Chondrocyte (in vitro differentiated cells): Measurements from ENCODE around the gene WDFY1. TPM values are rescaled to one million over a fixed set of nuclear protein-coding genes. Genes with fewer than 3 reads are reported as not detected.

ENCODE experiments used
- DNase-seq: peaks from one replicate; pipeline ENCODE4 v3.0.0; 2021; ENCODE audit warnings: mixed read lengths, low spot score
- H3K27ac Mint-ChIP-seq: one replicate; pipeline ENCODE4 v1.8.0; 2021; ENCODE audit warnings: mild to moderate bottlenecking, moderate library complexity, mixed read lengths; ENCODE audit not compliant: unreplicated experiment
- H3K27me3 Mint-ChIP-seq: 2 replicates; pipeline ENCODE4 v1.8.0; 2021; ENCODE audit warnings: low read depth, mixed read lengths
- H3K36me3 Mint-ChIP-seq: 2 replicates; pipeline ENCODE4 v1.8.0; 2021; ENCODE audit warnings: low read depth, mixed read lengths
- H3K4me1 Mint-ChIP-seq: 2 replicates; pipeline ENCODE4 v1.8.0; 2021; ENCODE audit warnings: low read depth, mild to moderate bottlenecking, mixed read lengths
- H3K4me3 Mint-ChIP-seq: one replicate; pipeline ENCODE4 v1.8.0; 2021; ENCODE audit warnings: mild to moderate bottlenecking, moderate library complexity, mixed read lengths; ENCODE audit not compliant: unreplicated experiment
- H3K9me3 Mint-ChIP-seq: 2 replicates; pipeline ENCODE4 v1.8.0; 2021; ENCODE audit warnings: low read depth, mixed read lengths
- CTCF ChIP-seq: fragments of 200-600 bp; sonication (generic); IDR thresholded peaks from 2 replicates; pipeline ENCODE4 v1.5.0; 2021; ENCODE audit warnings: antibody characterized with exemption, mild to moderate bottlenecking, moderate library complexity
- total RNA-seq: library from RNA; stranded (reverse); gene quantifications from 3 replicates; pipeline ENCODE4 v1.2.1, GENCODE V29; 2021

WDFY1 gene
- total RNA-seq, 1 donor from 2014 or later, result 61.3 TPM

- H3K27ac Mint-ChIP-seq, result no peak overlapping the region
- no peak for TF ChIP-seq CTCF
- no peak overlapping the region for H3K4me3 Mint-ChIP-seq
Measured at GRCh38 chr2:223894968-223895367, 50.2 kb downstream of the WDFY1 start.

GRCh38 chr2:223894009-223894408, 51.1 kb downstream of the WDFY1 start:
- Mint-ChIP-seq H3K9me3 (no peaks in the 10 kb centered on the region), H3K4me1 (peaks cover 3% of the 10 kb centered on the region), H3K36me3 (peaks cover 32% of the 10 kb centered on the region), H3K4me3 (no peak overlapping the region), H3K27ac (no peak overlapping the region), H3K27me3 (no peaks in the 10 kb centered on the region)
- no peak for TF ChIP-seq CTCF
- no peak for DNase-seq

More at GRCh38 chr2:223894968-223895367, 50.2 kb downstream of the WDFY1 start:
- Mint-ChIP-seq H3K9me3 (no peaks in the 10 kb centered on the region), H3K4me1 (peaks cover 3% of the 10 kb centered on the region), H3K36me3 (peaks cover 28% of the 10 kb centered on the region), H3K27me3 (no peaks in the 10 kb centered on the region)
- DNase-seq, result no peak

- Mint-ChIP-seq H3K36me3 (peaks cover 24% of the 10 kb centered on the region), H3K4me1 (peaks cover 11% of the 10 kb centered on the region), H3K4me3 (no peak overlapping the region)
Measured at GRCh38 chr2:223890721-223891120, 54.4 kb downstream of the WDFY1 start.

GRCh38 chr2:223889229-223889628, 55.9 kb downstream of the WDFY1 start:
- TF ChIP-seq CTCF, result no peak
- H3K27ac Mint-ChIP-seq, result peak overlapping the region; percentile 32
- peaks cover 29% of the 10 kb centered on the region for H3K36me3 Mint-ChIP-seq
- H3K4me3 Mint-ChIP-seq, result no peak overlapping the region
- no peaks in the 10 kb centered on the region for H3K27me3 Mint-ChIP-seq
- peaks cover 11% of the 10 kb centered on the region for H3K4me1 Mint-ChIP-seq
- no peak for DNase-seq
- no peaks in the 10 kb centered on the region for H3K9me3 Mint-ChIP-seq

More at GRCh38 chr2:223890721-223891120, 54.4 kb downstream of the WDFY1 start:
- H3K9me3 Mint-ChIP-seq, result no peaks in the 10 kb centered on the region
- no peak overlapping the region for H3K27ac Mint-ChIP-seq
- H3K27me3 Mint-ChIP-seq, result no peaks in the 10 kb centered on the region
- DNase-seq, result no peak
- no peak for TF ChIP-seq CTCF

- peaks cover 27% of the 10 kb centered on the region for H3K36me3 Mint-ChIP-seq
Measured at GRCh38 chr2:223888251-223888650, 56.9 kb downstream of the WDFY1 start.

More at GRCh38 chr2:223888251-223888650, 56.9 kb downstream of the WDFY1 start:
- DNase-seq, result no peak
- Mint-ChIP-seq H3K4me3 (no peak overlapping the region), H3K27me3 (no peaks in the 10 kb centered on the region), H3K4me1 (peaks cover 11% of the 10 kb centered on the region), H3K27ac (no peak overlapping the region), H3K9me3 (no peaks in the 10 kb centered on the region)
- TF ChIP-seq CTCF, result no peak
